Measurements from ENCODE around the gene SP2. TPM values are rescaled to one million over a fixed set of nuclear protein-coding genes. Genes with fewer than 3 reads are reported as not detected.

Gene SP2
- total RNA-seq, 2 experiments from 2014 or later = 5.8 to 22.1 TPM

DNA sequence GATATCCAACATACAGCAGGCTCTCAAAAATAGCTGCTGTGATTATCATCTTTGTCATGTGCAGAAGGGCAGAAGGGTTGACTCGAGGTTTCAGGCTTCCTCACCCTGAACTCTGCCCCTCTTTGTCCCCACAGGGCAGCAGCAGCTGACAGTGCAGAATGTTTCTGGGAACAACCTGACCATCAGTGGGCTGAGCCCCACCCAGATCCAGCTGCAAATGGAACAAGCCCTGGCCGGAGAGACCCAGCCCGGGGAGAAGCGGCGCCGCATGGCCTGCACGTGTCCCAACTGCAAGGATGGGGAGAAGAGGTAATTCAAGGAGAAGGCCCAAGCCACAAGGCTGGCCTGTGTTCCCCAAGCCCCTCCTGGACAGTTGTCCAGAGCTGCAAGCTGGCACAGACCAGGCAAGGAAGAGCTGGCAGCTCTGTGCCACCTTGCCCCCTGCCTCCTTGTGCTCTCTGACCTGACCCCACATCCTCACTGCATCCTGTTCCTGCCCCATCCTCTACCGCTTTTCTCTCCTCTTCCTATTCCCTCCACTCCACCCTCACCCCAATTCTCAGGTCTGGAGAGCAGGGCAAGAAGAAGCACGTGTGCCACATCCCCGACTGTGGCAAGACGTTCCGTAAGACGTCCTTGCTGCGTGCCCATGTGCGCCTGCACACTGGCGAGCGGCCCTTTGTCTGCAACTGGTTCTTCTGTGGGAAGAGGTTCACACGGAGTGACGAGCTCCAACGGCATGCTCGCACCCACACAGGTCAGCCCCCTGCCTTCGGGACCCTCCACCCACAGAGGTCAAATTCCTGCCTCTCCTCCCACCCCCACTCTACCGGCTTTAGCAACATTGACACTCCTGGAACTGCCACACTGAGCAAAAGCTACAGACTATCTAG lies 29.0 kb downstream of the SP2 start:
- Histone ChIP-seq H2AFZ (ENCODE audit: low read length) (no peak overlapping the region), H3K9me2 (ENCODE audit: insufficient read depth, low read length) (no peaks in the 10 kb centered on the region), H3K9me3 (ENCODE audit: low read length) (no peaks in the 10 kb centered on the region), H4K20me1 (ENCODE audit: insufficient read depth, low read length) (no peaks in the 10 kb centered on the region), H3K79me2 (ENCODE audit: insufficient read depth, low read depth, low read length) (no peaks in the 10 kb centered on the region), H3K36me3 (ENCODE audit: insufficient read depth, low read length) (peaks cover 61% of the 10 kb centered on the region; the same call in 1 of the 2 replicates), H3K27ac (ENCODE audit: low read depth, low read length, poor library complexity, severe bottlenecking) (no peak overlapping the region), H3K4me1 (ENCODE audit: insufficient read depth, low read length, poor library complexity, severe bottlenecking) (no peaks in the 10 kb centered on the region), H3K4me2 (ENCODE audit: low read length) (no peak overlapping the region), H3K4me3 (ENCODE audit: low read depth, low read length, poor library complexity, severe bottlenecking) (no peak overlapping the region)
- intact Hi-C loops (cut with micrococcal nuclease; ENCODE audit: unreplicated experiment) = no loop called here
- ChIA-PET CTCF (ENCODE audit: unreplicated experiment) (no interaction called here), POLR2A (no interaction called here)
- DNase-seq (ENCODE audit: low spot score) = no peak
- BruUV-seq (replicated peaks) = no TSS peak
- TF ChIP-seq, protein P1, sequence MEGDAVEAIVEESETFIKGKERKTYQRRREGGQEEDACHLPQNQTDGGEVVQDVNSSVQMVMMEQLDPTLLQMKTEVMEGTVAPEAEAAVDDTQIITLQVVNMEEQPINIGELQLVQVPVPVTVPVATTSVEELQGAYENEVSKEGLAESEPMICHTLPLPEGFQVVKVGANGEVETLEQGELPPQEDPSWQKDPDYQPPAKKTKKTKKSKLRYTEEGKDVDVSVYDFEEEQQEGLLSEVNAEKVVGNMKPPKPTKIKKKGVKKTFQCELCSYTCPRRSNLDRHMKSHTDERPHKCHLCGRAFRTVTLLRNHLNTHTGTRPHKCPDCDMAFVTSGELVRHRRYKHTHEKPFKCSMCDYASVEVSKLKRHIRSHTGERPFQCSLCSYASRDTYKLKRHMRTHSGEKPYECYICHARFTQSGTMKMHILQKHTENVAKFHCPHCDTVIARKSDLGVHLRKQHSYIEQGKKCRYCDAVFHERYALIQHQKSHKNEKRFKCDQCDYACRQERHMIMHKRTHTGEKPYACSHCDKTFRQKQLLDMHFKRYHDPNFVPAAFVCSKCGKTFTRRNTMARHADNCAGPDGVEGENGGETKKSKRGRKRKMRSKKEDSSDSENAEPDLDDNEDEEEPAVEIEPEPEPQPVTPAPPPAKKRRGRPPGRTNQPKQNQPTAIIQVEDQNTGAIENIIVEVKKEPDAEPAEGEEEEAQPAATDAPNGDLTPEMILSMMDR (conservative IDR thresholded peaks at IDR 0.05; ENCODE audit: low read length) = no peak
- TF ChIP-seq EZH2phosphoT487 (IDR thresholded peaks at IDR 0.05; ENCODE audit: borderline replicate concordance, low read depth, low read length) = no peak

DNA sequence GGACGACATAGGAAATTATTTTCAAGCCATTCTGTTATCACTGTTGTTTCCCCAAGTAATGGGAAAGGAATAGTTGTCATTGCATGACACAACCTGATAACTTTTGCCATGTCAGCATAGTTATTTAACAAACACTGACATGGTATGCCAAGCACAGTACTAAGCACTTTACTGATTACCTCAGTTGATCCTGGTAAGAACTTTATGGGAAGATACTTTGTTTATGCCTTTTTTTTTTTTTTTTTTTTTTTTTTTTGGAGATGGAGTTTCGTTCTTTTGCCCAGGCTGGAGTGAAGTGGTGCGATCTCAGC lies 29.6 kb downstream of the SP2 start:
- ChIA-PET CTCF (ENCODE audit: unreplicated experiment) (no interaction called here), POLR2A (no interaction called here)
- no peak for DNase-seq (ENCODE audit: low spot score)
- Histone ChIP-seq H3K9me3 (ENCODE audit: low read length) (no peaks in the 10 kb centered on the region), H3K27ac (ENCODE audit: low read depth, low read length, poor library complexity, severe bottlenecking) (no peak overlapping the region), H3K4me1 (ENCODE audit: insufficient read depth, low read length, poor library complexity, severe bottlenecking) (no peaks in the 10 kb centered on the region), H3K36me3 (ENCODE audit: insufficient read depth, low read length) (peaks cover 66% of the 10 kb centered on the region; the same call in 1 of the 2 replicates), H3K9me2 (ENCODE audit: insufficient read depth, low read length) (no peaks in the 10 kb centered on the region), H2AFZ (ENCODE audit: low read length) (no peak overlapping the region), H4K20me1 (ENCODE audit: insufficient read depth, low read length) (no peaks in the 10 kb centered on the region), H3K4me2 (ENCODE audit: low read length) (no peak overlapping the region), H3K79me2 (ENCODE audit: insufficient read depth, low read depth, low read length) (no peaks in the 10 kb centered on the region), H3K4me3 (ENCODE audit: low read depth, low read length, poor library complexity, severe bottlenecking) (no peak overlapping the region)
- intact Hi-C loops (cut with micrococcal nuclease; ENCODE audit: unreplicated experiment) = no loop called here
- no TSS peak for BruUV-seq (replicated peaks)
- no peak for TF ChIP-seq EZH2phosphoT487 (IDR thresholded peaks at IDR 0.05; ENCODE audit: borderline replicate concordance, low read depth, low read length)
- TF ChIP-seq, protein P1 (conservative IDR thresholded peaks at IDR 0.05; ENCODE audit: low read length) = no peak

DNA sequence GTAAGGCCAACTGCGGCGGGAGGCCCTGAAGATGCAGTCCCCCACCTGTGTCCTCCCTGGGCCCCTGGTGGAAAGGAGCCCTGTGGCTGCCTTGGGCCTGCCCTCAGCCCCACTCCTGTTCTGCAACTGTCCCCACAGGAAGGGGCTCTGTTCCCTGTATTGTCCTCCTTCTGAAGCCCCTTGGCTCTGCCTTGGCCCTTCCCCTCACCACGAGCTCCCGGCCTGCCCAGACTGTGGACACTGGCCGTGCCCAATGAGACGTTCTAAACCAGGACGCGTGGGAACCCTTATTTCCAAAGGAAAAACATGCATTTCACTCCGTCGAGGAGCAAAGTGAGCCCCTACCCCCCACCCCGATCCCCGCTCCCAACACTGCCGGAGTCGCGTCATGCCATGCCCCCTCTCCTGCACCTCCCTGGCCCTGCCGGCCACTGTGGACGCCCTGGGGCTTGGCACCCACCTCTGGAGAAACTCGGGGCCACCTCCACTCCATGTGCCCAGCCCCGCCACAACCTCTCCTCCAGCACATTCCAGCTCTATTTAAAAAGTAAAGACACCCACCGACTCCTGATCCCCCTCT lies 31.9 kb downstream of the SP2 start:
- Histone ChIP-seq H3K79me2 (ENCODE audit: insufficient read depth, low read depth, low read length) (no peaks in the 10 kb centered on the region), H3K27ac (ENCODE audit: low read depth, low read length, poor library complexity, severe bottlenecking) (no peak overlapping the region), H3K4me1 (ENCODE audit: insufficient read depth, low read length, poor library complexity, severe bottlenecking) (no peaks in the 10 kb centered on the region), H3K4me2 (ENCODE audit: low read length) (no peak overlapping the region), H3K9me2 (ENCODE audit: insufficient read depth, low read length) (no peaks in the 10 kb centered on the region), H2AFZ (ENCODE audit: low read length) (no peak overlapping the region), H3K9me3 (ENCODE audit: low read length) (no peaks in the 10 kb centered on the region), H3K4me3 (ENCODE audit: low read depth, low read length, poor library complexity, severe bottlenecking) (no peak overlapping the region), H3K36me3 (ENCODE audit: insufficient read depth, low read length) (peaks cover 60% of the 10 kb centered on the region; the same call in 1 of the 2 replicates), H4K20me1 (ENCODE audit: insufficient read depth, low read length) (no peaks in the 10 kb centered on the region)
- intact Hi-C loops (cut with micrococcal nuclease; ENCODE audit: unreplicated experiment) = no loop called here
- ChIA-PET CTCF (ENCODE audit: unreplicated experiment) (no interaction called here), POLR2A (no interaction called here)
- DNase-seq (ENCODE audit: low spot score) = no peak
- BruUV-seq (replicated peaks) = no TSS peak
- TF ChIP-seq, protein P1 (conservative IDR thresholded peaks at IDR 0.05; ENCODE audit: low read length) = no peak
- no peak for TF ChIP-seq EZH2phosphoT487 (IDR thresholded peaks at IDR 0.05; ENCODE audit: borderline replicate concordance, low read depth, low read length)
